ENCODE results near the gene CD274.

The CD274 gene

GRCh38 chr9:5493679-5494511, 43.6 kb downstream of the CD274 start:
- no peak for TF ChIP-seq CTCF (IDR thresholded peaks at IDR 0.05)

GRCh38 chr9:5499157-5499556, 48.8 kb downstream of the CD274 start:
- TF ChIP-seq CTCF (IDR thresholded peaks at IDR 0.05) = no peak

- no peak for TF ChIP-seq CTCF (IDR thresholded peaks at IDR 0.05)
Observed at GRCh38 chr9:5499889-5500398, 49.6 kb downstream of the CD274 start.

GRCh38 chr9:5500441-5501235, 50.3 kb downstream of the CD274 start:
- no peak for TF ChIP-seq CTCF (IDR thresholded peaks at IDR 0.05)

GRCh38 chr9:5502553-5502952, 52.2 kb downstream of the CD274 start:
- TF ChIP-seq CTCF (IDR thresholded peaks at IDR 0.05) = no peak

- no peak for TF ChIP-seq CTCF (IDR thresholded peaks at IDR 0.05)
Observed at GRCh38 chr9:5509573-5509972, 59.2 kb downstream of the CD274 start.

GRCh38 chr9:5510360-5510931, 60.1 kb downstream of the CD274 start, which contains the start of gene PDCD1LG2:
Gene PDCD1LG2, plus strand, starts transcription at chr9:5510531. Its CDS starts 12,016 bp downstream, at chr9:5522547.
- TF ChIP-seq CTCF (IDR thresholded peaks at IDR 0.05) = no peak
